Superior temporal gyrus (tissue), 1 donor: ENCODE data around the gene LARP6.
A peak's percentile ranks its signal among the peaks of the same experiment; 100 is the strongest.
"Not testable (repeated sequence)": the region's sequence is repeated elsewhere in the genome, so short reads cannot be mapped to it uniquely, and the experiment has no call there.

Experiments used
- DNase-seq: peaks from one replicate; pipeline ENCODE4 v3.0.0-alpha.2; 2016; ENCODE audit errors: extremely low spot score

Gene LARP6

DNA sequence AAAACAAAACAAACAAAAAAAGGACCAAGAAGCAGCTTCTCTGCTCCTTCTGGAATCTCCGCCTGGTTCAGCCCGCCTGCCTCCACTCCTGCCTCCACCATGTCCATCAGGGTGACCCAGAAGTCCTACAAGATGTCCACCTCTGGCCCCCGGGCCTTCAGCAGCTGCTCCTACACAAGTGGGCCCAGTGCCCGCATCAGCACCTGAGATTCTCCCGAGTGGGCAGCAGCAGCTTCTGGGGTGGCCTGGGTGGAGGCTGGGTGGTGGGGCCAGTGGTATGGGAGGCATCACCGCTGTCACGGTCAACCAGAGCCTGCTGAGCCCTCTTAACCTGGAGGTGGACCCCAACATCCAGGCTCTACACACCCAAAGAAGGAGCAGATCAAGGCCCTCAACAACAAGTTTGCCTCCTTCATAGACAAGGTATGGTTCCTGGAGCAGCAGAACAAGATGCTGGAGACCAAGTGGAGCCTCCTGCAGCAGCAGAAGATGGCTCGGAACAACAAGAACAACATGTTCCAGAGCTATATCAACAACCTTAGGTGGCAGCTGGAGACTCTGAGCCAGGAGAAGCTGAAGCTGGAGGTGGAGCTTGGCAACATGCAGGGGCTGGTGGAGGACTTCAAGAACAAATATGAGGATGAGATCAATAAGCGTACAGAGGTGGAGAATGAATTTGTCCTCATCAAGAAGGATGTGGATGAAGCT lies 4.8 kb upstream of the LARP6 start:
- not testable (repeated sequence) for DNase-seq

DNA sequence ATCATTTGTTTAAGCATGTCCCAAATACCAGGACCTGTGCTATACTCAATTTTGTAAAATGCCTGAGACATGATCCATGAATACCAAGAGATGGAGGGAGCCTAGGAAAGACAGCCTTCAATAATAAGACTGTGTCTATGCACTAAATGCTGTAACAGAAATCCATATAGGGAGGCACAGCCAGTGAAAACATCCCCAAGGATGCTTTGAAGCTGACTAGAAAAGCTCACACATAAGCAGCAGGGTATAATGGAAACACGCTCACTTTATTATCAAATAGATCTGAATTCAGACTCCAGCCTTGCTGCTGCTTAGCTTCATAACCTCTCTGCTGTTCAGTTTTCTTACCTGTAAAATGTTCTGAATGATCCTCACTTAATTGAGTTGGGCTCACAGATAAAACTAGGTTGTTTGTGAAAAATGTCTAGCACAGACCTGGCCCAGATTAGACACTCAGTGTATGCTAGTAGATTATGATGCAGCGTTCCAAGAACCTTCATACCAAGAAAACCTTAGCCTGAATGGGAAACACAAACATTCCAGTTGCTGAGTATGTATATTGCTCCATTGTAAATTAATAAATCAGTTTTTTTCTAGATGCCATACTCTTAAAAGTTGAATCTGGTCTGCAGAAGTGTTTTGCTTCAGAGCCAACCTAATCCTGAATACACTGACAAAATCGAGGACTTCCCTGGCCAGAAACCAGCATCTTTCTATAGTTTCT lies 3.8 kb upstream of the LARP6 start:
- DNase-seq = peak; percentile 54

DNA sequence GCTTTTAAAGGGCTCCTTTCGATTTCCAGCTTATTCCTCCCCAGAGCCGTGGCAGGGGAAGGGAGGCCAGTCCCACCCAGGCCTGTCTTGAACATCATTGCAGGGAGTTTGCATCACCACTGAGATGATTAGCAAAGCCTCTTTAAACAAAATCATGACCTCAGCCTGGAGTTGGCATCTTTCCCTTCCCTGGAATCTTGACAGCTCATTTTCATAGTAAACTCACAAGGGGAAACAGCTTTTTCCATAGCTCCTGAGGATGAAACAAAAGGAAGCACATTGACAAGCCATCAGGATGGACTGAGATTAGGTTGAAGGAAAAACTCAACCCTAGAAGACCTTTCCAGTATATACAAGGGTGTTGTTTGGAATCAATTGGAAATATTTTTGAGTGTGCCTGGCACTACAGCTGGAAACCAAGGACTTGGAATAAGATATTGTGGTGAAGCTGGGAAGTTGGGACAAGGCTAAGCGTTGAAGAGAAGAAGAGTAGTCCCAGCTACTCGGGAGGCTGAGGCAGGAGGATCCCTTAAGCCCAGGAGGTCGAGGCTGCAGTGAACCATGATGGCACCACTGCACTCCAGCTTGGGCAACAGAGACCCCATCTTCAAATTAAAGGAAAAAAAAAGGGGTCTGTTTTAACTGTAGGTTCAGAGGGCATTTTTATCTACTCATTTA lies 3.1 kb upstream of the LARP6 start:
- DNase-seq = peak; percentile 87

DNA sequence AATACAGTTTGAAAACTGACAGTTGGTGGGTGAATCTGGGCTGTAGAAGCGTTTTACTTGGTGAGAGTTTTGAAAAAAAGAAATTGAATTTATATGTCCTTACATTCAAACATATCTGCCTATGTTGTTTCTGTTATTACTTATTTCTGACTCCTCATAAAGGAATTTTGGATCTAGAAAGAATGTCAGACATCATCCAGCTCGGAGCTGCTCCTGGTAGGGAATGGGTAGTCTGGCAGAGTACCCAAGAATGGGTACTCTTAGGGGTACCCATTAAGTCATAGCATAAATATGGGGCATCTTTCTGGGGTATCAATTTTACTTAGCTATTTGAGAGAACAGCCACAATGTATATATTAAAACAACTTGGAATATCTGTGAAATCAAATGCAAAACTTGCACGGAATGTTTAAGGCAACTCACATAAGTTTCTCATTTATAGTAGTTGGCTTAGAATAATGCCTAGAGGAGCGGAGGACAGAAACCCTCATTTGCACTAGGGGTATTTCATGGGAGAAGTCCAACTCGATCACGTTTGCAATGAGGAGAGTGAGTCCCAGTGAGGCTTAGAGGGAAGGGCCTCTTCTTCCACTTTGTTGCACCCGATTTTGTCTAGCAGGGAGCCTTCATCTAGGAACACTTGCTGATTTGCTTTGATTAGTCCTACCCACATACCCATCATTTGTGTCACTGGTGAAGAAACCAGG lies 2.4 kb upstream of the LARP6 start:
- DNase-seq = no peak

DNA sequence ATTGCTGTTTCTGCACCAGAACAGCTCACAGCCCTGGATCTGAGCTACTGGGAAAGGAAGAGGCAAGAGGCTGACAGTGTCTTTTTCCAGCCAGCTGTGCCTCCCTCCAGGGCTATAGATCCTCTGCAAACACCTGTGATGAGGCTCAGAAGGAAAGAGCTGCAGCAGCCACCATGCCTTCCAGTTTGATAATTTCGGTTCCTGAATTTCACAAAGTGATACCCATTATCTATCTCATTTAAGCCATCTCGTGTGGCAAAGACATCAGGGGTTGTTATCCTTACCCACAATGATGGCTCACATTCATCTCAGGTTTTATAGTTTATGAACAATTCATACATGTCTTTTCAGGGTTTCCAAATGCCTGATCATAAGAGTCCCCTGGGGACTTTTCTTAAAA lies 1.8 kb upstream of the LARP6 start:
- DNase-seq = peak; percentile 48

DNA sequence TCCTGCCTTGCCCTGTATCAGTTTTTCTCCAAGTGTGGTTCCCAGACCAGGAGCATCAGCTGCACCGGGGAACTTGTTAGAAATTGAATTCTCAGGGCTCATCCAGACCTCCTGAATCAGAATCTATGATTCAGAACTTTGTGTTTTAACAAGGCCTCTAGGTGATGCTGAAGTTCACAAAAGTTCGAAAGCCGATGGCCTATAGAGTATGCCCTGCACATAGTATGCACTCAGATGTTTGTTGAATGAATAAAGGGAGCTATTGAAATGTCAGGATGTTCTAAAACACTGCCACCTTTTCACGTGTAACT lies 664 bp upstream of the LARP6 start:
- DNase-seq = peak; percentile 81

DNA sequence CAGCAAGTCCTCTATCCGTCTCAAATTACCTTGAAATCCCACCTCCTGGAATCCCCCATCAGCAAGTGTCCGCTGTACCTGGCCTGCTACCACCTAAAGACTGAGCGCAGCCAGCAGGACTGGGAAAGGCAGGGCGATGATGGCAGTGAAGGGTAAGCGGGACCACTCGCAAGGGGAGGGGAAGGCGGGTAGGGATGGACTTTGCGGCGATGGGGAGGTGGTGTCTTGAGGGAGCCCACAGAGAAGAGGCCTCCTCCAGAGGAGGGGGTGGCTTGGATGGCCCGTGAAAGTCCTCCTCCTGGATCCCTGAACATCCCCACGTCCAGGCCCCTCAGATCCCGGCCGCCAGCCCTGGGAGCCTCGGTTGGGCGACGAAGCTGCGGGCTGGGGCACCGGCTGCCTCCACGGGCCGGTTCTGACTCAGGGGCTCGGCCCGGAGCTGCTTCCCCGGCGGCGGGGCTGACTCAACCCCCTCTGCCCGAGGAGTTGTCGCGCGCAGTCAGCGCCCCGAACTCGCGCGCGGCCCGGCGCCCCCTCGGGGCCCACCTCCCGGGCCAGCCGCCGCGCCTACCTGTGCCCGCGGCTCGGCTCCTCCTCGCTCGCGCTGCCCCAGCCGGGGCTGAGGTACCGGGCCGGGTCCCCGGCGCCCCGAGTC lies 512 bp downstream of the LARP6 start:
- peak; percentile 46 for DNase-seq

DNA sequence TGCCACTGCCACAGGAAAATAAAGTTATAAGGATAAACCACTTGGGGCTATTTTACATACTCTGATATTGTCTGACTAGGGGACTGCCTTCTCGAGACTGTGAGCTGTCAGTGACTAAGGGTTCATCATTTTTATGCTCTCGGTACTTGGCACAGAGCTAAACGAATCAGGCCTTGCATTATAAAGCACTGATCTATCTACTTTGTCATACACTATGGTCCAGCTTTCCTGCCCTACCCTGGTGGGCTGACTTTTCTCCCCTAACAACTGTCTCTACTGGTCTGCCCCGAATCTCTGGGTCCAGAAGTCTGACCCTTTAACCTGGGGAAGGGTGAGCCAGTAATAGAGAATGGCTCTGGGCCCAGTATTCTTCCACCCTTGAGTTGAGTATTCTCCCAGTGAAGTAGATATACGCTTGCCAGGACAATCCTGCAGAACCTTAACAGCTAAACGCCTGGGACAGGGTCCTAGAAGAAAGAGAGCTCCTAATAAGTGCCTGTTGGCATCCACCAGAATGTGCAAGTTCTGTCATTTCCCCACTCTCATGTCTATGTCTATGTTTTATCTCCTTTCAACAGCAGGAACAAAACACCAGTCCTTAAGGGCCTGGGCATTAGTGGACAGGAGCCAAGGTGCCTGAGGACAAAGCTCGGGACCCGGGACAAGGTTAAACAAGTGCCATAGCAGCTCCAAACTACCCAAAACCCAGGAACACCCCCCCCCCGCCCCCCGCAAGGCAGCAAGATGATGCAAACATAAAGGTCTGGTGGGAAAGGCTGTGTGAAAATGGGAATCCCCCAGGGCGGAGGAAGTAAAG lies 1.2 kb downstream of the LARP6 start:
- peak; percentile 61 for DNase-seq

DNA sequence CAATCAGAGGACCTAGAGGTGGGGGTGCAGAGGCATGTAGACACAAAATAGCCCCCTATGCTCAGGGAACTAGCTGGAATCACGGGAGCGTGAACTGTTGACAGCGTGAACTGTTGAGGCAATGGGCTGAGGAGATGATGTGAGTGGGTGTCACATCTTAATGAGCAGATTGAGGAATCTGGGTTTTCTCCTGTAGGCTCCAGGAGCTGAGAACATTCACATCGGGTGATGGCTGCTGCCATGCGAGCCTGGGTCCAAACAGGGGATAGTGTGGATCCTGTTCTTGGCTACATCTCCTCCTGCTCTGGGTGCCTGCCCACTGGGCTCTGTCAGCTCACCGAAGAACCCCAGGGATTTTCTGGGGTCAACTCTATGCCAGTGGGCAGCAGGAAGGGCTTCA lies 2.1 kb downstream of the LARP6 start:
- peak; percentile 38 for DNase-seq

DNA sequence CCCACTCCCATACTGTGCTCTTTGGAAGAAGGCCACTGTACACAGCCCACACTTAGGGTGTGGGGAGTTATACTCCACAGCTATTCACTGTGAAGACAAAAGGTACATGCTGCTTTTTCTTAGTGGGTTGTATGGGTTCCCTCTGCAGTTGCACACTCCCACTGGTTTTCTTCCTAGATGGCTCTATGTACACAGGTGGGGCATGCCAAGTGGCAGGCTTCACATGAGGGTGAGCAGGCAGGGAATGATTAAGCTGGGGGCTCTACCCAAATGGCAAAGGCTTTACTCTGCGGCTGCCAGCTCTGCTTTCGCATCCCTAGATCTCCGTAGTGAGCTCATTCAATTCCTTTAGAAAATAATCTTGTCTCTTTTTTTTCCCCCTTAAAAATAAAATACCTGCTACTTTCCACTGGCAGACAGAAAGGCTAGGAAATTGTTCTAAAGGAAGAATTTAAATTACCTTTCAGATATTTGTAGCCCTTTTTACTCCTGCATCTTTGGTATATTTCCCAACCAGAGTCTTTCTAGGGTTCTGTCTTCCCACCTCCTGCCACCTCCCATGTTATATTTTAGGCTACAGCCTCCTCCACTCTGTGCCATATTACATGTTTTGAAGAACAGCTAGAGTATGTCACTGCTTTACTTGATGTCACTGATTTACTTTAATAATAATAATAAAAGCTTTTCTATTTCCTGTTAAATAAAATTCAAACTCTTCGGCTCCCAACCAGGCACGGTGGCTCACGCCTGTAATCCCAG lies 8.2 kb downstream of the LARP6 start:
- no peak for DNase-seq

DNA sequence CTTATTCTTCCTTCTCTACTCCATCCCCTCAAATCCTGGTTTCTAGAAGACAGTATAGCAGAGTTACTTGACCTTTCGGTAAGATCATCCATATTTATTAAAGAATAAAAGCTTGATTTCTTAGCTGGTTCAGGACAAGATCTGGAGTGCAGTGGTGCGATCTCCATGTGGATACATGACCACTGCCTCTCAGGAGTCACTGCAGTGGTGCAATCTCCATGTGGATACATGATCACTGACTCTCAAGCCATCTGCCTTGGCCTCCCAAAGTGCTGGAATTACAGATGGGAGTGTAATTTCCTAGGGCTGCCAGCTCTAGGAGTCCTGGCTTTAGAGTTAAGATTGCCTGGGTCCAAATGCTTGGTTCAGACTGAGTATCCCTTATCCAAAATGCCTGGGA lies 16.5 kb downstream of the LARP6 start:
- no peak for DNase-seq

DNA sequence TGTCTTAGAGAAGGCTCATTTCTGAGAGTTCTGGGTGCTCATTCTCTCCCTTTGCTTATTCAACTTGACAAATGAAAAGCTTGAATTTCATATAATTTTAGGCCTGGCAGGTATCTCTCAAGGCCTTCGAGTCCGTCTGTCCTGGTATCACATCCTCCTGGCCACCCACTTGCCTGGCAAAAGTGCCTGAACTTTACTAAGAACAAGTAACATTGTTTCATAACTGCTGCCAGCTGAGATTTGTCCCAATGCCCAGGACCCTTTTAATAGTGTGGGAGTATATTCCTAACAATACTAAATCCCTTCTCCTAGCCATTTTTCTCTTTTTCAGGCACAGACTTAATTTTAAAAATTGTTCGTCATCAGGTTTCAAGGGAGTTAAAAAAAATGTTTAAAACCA lies 18.1 kb downstream of the LARP6 start:
- no peak for DNase-seq

DNA sequence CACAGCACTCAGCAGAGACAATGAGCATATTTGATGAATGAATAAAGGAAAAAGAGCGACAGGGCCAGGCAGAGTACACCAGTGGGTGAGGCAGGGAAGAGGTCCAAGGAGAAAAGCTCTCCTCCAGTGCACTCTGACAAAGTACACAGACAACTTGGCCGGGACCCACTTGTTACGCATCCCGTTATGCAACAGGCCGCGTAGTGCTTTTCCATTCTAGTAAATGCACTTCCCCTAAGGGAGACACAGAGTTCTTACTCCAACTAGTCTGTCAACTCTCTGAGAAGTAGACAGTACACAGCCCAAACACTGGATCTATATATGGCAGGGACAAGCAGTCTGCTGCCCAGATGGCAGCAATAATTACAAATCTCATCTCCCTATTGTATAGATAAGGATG lies 18.5 kb downstream of the LARP6 start:
- DNase-seq = peak; percentile 78

DNA sequence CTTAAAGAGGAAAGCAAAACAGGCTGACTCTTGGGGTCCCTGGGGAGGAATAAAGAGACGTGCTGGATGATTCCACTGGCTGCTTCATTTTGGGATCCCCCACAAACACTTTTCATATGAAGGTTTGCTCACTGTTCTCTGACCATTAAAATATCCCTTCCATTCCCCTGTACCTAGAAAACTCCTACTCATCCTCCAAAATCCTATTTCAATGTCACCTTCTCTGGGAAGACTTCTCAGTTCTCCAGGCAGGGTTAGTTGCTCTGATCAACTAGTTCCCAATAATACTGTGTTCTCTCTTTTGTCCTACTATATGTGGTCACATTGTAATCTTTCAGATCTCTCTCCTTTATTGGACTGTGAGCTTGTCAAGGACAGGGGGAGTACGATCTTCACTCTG lies 19.0 kb downstream of the LARP6 start:
- DNase-seq = no peak

DNA sequence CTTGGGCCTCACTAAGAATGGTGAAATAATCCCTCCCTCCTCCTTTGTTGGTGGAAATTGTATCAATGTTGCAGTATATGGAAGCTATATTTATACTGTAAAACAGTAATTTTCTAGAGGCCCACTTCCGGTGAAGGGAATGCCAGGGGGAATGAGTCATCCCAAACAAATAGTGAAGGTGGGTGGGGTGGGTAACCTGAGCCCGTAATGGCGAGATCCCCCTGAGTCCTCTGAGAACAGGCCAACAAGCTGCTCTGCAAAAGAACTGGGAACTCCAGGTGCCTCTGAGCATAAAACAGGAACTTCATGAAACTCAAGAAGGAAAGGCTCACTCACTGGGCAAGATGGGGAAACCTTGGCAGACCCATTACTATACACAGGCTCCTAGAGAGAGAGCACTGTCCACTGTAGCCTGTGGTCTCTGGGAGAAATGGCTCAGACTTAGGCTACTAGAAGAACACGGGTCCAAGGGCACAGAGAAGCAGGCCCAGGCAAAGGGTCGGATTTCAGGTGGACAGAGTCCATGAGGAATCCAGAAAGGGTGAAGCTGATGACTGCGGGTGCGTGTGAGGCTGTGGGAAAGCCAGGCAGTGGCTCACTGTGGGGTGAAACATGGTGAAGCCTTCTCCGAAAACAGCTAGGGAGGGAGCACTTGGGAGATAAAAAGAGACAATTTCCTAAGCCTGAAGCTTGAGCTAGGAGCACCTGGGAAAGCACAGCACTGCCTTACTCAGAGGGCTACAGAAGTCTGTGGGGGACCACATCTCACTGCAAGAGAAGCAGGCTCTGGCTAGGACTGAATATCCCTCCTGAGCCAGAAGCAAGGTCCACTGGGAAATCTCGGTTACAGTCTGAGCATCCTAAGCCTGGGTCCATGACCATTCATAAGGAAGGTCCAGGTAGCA lies 19.8 kb downstream of the LARP6 start:
- DNase-seq = no peak

DNA sequence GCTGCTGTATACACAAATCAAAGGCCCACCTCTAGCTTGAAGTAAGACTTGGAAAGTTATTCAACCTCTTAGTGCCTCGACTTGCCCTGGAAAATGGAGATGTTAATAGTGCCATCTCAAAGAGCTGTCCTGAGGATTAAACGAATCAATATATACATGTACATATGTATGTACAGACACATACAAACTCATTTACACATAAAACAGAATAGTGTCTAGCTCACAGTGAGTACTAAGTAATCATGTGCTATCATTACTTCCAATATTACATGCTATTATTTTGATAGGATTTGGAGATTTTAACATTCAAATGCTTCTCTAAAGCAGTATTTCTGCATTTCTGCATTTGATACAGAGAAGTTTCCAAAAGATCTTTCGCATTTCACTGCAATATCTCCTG lies 20.5 kb downstream of the LARP6 start:
- DNase-seq = no peak

DNA sequence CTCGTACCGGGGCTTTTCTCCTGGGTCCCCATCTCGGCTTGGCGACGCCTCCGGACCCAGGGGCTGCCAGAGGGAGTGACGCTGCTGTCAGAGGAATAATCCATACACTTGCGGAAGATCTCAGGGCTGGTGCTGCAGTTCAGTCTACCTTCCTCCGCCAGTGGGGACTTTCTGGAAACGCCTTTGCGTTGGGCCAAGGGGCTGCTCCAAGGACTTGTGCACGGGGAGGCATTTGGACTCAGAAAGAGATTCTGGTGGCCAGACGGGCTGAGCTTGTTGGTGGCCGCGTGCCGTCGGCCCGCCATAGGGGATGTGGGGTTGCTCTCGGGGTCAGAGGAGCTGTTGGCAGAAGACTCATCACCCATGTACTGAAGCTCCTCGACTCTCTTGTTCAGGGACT lies 21.8 kb downstream of the LARP6 start:
- no peak for DNase-seq

DNA sequence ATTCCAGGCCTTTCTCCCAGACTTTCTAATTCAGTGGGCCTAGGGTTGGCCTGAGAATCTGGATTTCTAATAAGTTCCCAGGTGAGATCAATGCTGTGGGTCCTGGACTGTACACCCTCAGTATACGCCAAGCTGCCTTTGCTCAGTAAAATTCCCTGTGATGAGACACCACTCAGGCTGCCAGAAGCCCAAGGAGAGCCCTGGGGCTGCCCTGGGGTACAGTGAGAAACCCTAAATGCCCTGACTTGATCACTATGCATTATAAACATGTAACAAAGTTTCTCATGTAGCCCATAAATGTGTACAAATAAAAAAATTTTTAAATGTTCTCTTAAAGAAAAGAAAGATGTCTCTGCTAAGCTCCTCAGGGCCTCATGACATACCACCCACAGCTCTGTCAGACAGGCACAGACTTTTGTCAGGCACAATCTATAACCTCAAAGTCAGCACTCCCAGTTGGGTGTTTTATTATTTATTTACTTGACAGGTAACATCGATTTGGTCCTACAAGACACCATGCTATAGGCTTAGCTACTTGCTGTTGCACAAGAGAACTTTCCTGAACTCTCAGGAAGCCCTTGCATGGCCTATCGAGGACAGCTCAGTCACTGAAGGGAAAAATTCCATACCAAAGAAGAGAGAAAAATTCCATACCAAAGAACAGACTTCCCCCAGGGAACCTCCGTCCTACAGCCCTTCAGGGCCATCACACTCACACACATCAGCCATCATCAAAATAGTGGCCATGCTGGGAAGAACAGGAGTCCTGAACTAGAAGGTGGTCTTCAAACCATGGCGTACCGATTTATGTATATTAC lies 22.7 kb downstream of the LARP6 start:
- no peak for DNase-seq
